ENCODE results near the gene MMP25. TPM values are rescaled to one million over a fixed set of nuclear protein-coding genes. Genes with fewer than 3 reads are reported as not detected.
"Not testable (repeated sequence)": the region's sequence is repeated elsewhere in the genome, so short reads cannot be mapped to it uniquely, and the experiment has no call there.

The MMP25 gene
- polyA plus RNA-seq, 1 donor (not counting 4 experiments of a cell fraction or from before 2014, with no cell fraction given), result 0.09 TPM

- Histone ChIP-seq H4K20me1 (ENCODE audit: control insufficient read depth, extremely low read depth, insufficient read depth, low read length) (no peaks in the 10 kb centered on the region), H3K9me1 (ENCODE audit: control insufficient read depth, extremely low read depth, insufficient read depth, low read length) (no peaks in the 10 kb centered on the region), H3K79me2 (ENCODE audit: control insufficient read depth, insufficient read depth, low read length) (no peaks in the 10 kb centered on the region), H3K9me3 (ENCODE audit: control insufficient read depth, low read depth, low read length) (no peaks in the 10 kb centered on the region), H3K4me3 (ENCODE audit: control insufficient read depth in 2 of 3, extremely low read depth in 1 of 3, insufficient read depth in 2 of 3, low read depth in 1 of 3, low read length in 3 of 3) (no peak overlapping the region), H3K4me1 (ENCODE audit: control insufficient read depth, extremely low read depth, insufficient read depth, low read length) (no peaks in the 10 kb centered on the region), H2AFZ (ENCODE audit: control insufficient read depth, low read length) (no peak overlapping the region), H3K27ac (ENCODE audit: control insufficient read depth, insufficient read depth, low read length) (no peak overlapping the region), H3K27me3 (ENCODE audit: control insufficient read depth, extremely low read depth, insufficient read depth, low read length) (peaks cover 29% of the 10 kb centered on the region), H3K4me2 (ENCODE audit: control insufficient read depth, extremely low read depth, insufficient read depth, low read depth, low read length) (no peak overlapping the region), H3K9ac (ENCODE audit: control insufficient read depth, extremely low read depth, insufficient read depth, low read length) (no peak overlapping the region), H3K36me3 (ENCODE audit: control insufficient read depth in 2 of 2, extremely low read depth in 1 of 2, insufficient read depth in 2 of 2, low read length in 2 of 2) (no peaks in the 10 kb centered on the region)
- peak; percentile 24 for TF ChIP-seq EZH2 (IDR thresholded peaks at IDR 0.05; ENCODE audit: low read length)
- no peak for TF ChIP-seq CTCF (optimal IDR thresholded peaks at IDR 0.05 in 1 of 3, IDR thresholded peaks at IDR 0.05 in 1 of 3, conservative IDR thresholded peaks at IDR 0.05 in 1 of 3; ENCODE audit: extremely low read depth in 1 of 3, insufficient read depth in 2 of 3, low read length in 3 of 3)
- FAIRE-seq (no peak), DNase-seq (ENCODE audit: low read depth, low spot score) (no peak)
- dilution Hi-C loops (cut with MboI; ENCODE audit: extremely low pct_ligation_motif_present, low sequenced_read_pairs), result no loop called here
Observed at GRCh38 chr16:3080024-3080423, 33.7 kb downstream of the MMP25 start.

- FAIRE-seq; H3K9me1 ChIP-seq (ENCODE audit: control insufficient read depth, extremely low read depth, insufficient read depth, low read length); H3K4me3 ChIP-seq (ENCODE audit: control insufficient read depth in 2 of 3, extremely low read depth in 1 of 3, insufficient read depth in 2 of 3, low read depth in 1 of 3, low read length in 3 of 3); H3K4me1 ChIP-seq (ENCODE audit: control insufficient read depth, extremely low read depth, insufficient read depth, low read length); H2AFZ ChIP-seq (ENCODE audit: control insufficient read depth, low read length); H4K20me1 ChIP-seq (ENCODE audit: control insufficient read depth, extremely low read depth, insufficient read depth, low read length); DNase-seq (ENCODE audit: low read depth, low spot score); H3K9ac ChIP-seq (ENCODE audit: control insufficient read depth, extremely low read depth, insufficient read depth, low read length); H3K27ac ChIP-seq (ENCODE audit: control insufficient read depth, insufficient read depth, low read length); H3K9me3 ChIP-seq (ENCODE audit: control insufficient read depth, low read depth, low read length); dilution Hi-C loops (cut with MboI; ENCODE audit: extremely low pct_ligation_motif_present, low sequenced_read_pairs); H3K79me2 ChIP-seq (ENCODE audit: control insufficient read depth, insufficient read depth, low read length); H3K36me3 ChIP-seq (ENCODE audit: control insufficient read depth in 2 of 2, extremely low read depth in 1 of 2, insufficient read depth in 2 of 2, low read length in 2 of 2); H3K4me2 ChIP-seq (ENCODE audit: control insufficient read depth, extremely low read depth, insufficient read depth, low read depth, low read length): not testable (repeated sequence)
- peaks cover 32% of the 10 kb centered on the region for H3K27me3 ChIP-seq (ENCODE audit: control insufficient read depth, extremely low read depth, insufficient read depth, low read length)
Observed at GRCh38 chr16:3081957-3082356, 35.6 kb downstream of the MMP25 start.

GRCh38 chr16:3083408-3083807, 37.0 kb downstream of the MMP25 start:
- peaks cover 29% of the 10 kb centered on the region for H3K27me3 ChIP-seq (ENCODE audit: control insufficient read depth, extremely low read depth, insufficient read depth, low read length)
- H4K20me1 ChIP-seq (ENCODE audit: control insufficient read depth, extremely low read depth, insufficient read depth, low read length); H3K4me3 ChIP-seq (ENCODE audit: control insufficient read depth in 2 of 3, extremely low read depth in 1 of 3, insufficient read depth in 2 of 3, low read depth in 1 of 3, low read length in 3 of 3); DNase-seq (ENCODE audit: low read depth, low spot score); H3K9me3 ChIP-seq (ENCODE audit: control insufficient read depth, low read depth, low read length); FAIRE-seq; H3K36me3 ChIP-seq (ENCODE audit: control insufficient read depth in 2 of 2, extremely low read depth in 1 of 2, insufficient read depth in 2 of 2, low read length in 2 of 2); dilution Hi-C loops (cut with MboI; ENCODE audit: extremely low pct_ligation_motif_present, low sequenced_read_pairs); H3K9ac ChIP-seq (ENCODE audit: control insufficient read depth, extremely low read depth, insufficient read depth, low read length); H3K4me2 ChIP-seq (ENCODE audit: control insufficient read depth, extremely low read depth, insufficient read depth, low read depth, low read length); H3K79me2 ChIP-seq (ENCODE audit: control insufficient read depth, insufficient read depth, low read length); H3K4me1 ChIP-seq (ENCODE audit: control insufficient read depth, extremely low read depth, insufficient read depth, low read length); H3K9me1 ChIP-seq (ENCODE audit: control insufficient read depth, extremely low read depth, insufficient read depth, low read length); H3K27ac ChIP-seq (ENCODE audit: control insufficient read depth, insufficient read depth, low read length); H2AFZ ChIP-seq (ENCODE audit: control insufficient read depth, low read length): not testable (repeated sequence)

Data from keratinocyte (primary cell).